GM18870 (cell line): Measurements from ENCODE around the gene PLCD3.

Experiments used
- ATAC-seq: cut with Tn5 transposase; IDR thresholded peaks from one replicate; pipeline ENCODE4 v1.9.1; 2021; ENCODE audit warnings: moderate library complexity; ENCODE audit not compliant: unreplicated experiment

Gene PLCD3

GRCh38 chr17:45104907-45105624 is 27.2 kb downstream of the PLCD3 start:
- ATAC-seq = no peak

GRCh38 chr17:45104497-45104896 is 27.8 kb downstream of the PLCD3 start:
- no peak for ATAC-seq

- no peak for ATAC-seq
Measured at GRCh38 chr17:45104029-45104428, 28.3 kb downstream of the PLCD3 start.

GRCh38 chr17:45103269-45103795 is 29.0 kb downstream of the PLCD3 start:
- ATAC-seq = no peak

- ATAC-seq = no peak
Measured at GRCh38 chr17:45102856-45103255, 29.5 kb downstream of the PLCD3 start.

- ATAC-seq = no peak
Measured at GRCh38 chr17:45101883-45102811, 30.2 kb downstream of the PLCD3 start.

- ATAC-seq = no peak
Measured at GRCh38 chr17:45101546-45101882, 30.8 kb downstream of the PLCD3 start.

GRCh38 chr17:45098869-45099616 is 33.3 kb downstream of the PLCD3 start:
- no peak for ATAC-seq

- ATAC-seq = no peak
Measured at GRCh38 chr17:45098081-45098868, 34.0 kb downstream of the PLCD3 start.

GRCh38 chr17:45096926-45097325 is 35.4 kb downstream of the PLCD3 start:
- ATAC-seq = no peak

GRCh38 chr17:45096141-45096540 is 36.2 kb downstream of the PLCD3 start:
- ATAC-seq = no peak

GRCh38 chr17:45093444-45094110 is 38.7 kb downstream of the PLCD3 start:
- no peak for ATAC-seq

- no peak for ATAC-seq
Measured at GRCh38 chr17:45092911-45093430, 39.3 kb downstream of the PLCD3 start.

- ATAC-seq = no peak
Measured at GRCh38 chr17:45091778-45092425, 40.4 kb downstream of the PLCD3 start.

GRCh38 chr17:45090711-45091110 is 41.6 kb downstream of the PLCD3 start:
- ATAC-seq = no peak

- ATAC-seq = no peak
Measured at GRCh38 chr17:45088741-45089140, 43.6 kb downstream of the PLCD3 start.

- no peak for ATAC-seq
Measured at GRCh38 chr17:45087978-45088377, 44.3 kb downstream of the PLCD3 start.

GRCh38 chr17:45087504-45087975 is 44.8 kb downstream of the PLCD3 start:
- ATAC-seq = no peak

GRCh38 chr17:45086865-45087503 is 45.3 kb downstream of the PLCD3 start:
- ATAC-seq = no peak
